ENCODE results near the gene UIMC1.

UIMC1 gene

GRCh38 chr5:176955895-176956294, 50.7 kb downstream of the UIMC1 start:
- TF ChIP-seq ZNF274 (IDR thresholded peaks at IDR 0.05; ENCODE audit: low read depth, low read length): no peak

GRCh38 chr5:176954050-176954449, 52.5 kb downstream of the UIMC1 start:
- H3K4me3 ChIP-seq (ENCODE audit: low read length): no peak overlapping the region
- TF ChIP-seq ZNF274 (IDR thresholded peaks at IDR 0.05; ENCODE audit: low read depth, low read length): no peak

More at GRCh38 chr5:176955895-176956294, 50.7 kb downstream of the UIMC1 start:
- no peak overlapping the region for H3K4me3 ChIP-seq (ENCODE audit: low read length)

- TF ChIP-seq ZNF274 (IDR thresholded peaks at IDR 0.05; ENCODE audit: low read depth, low read length): no peak
- no peak overlapping the region for H3K4me3 ChIP-seq (ENCODE audit: low read length)
Measured at GRCh38 chr5:176952531-176953193, 53.9 kb downstream of the UIMC1 start.

GRCh38 chr5:176948458-176948857, 58.1 kb downstream of the UIMC1 start:
- H3K4me3 ChIP-seq (ENCODE audit: low read length): no peak overlapping the region
- TF ChIP-seq ZNF274 (IDR thresholded peaks at IDR 0.05; ENCODE audit: low read depth, low read length): no peak

- no peak overlapping the region for H3K4me3 ChIP-seq (ENCODE audit: low read length)
- no peak for TF ChIP-seq ZNF274 (IDR thresholded peaks at IDR 0.05; ENCODE audit: low read depth, low read length)
Measured at GRCh38 chr5:176947847-176948246, 58.7 kb downstream of the UIMC1 start.

- H3K4me3 ChIP-seq (ENCODE audit: low read length): no peak overlapping the region
- TF ChIP-seq ZNF274 (IDR thresholded peaks at IDR 0.05; ENCODE audit: low read depth, low read length): no peak
Measured at GRCh38 chr5:176944268-176944667, 62.3 kb downstream of the UIMC1 start.

GRCh38 chr5:176943816-176944215, 62.8 kb downstream of the UIMC1 start:
- TF ChIP-seq ZNF274 (IDR thresholded peaks at IDR 0.05; ENCODE audit: low read depth, low read length): no peak
- H3K4me3 ChIP-seq (ENCODE audit: low read length): no peak overlapping the region

- no peak for TF ChIP-seq ZNF274 (IDR thresholded peaks at IDR 0.05; ENCODE audit: low read depth, low read length)
- H3K4me3 ChIP-seq (ENCODE audit: low read length): no peak overlapping the region
Measured at GRCh38 chr5:176941951-176942350, 64.6 kb downstream of the UIMC1 start.

GRCh38 chr5:176938472-176938871, 68.1 kb downstream of the UIMC1 start:
- H3K4me3 ChIP-seq (ENCODE audit: low read length): no peak overlapping the region
- no peak for TF ChIP-seq ZNF274 (IDR thresholded peaks at IDR 0.05; ENCODE audit: low read depth, low read length)

- no peak overlapping the region for H3K4me3 ChIP-seq (ENCODE audit: low read length)
- TF ChIP-seq ZNF274 (IDR thresholded peaks at IDR 0.05; ENCODE audit: low read depth, low read length): no peak
Measured at GRCh38 chr5:176935017-176935416, 71.6 kb downstream of the UIMC1 start.

GRCh38 chr5:176934309-176934930, 72.2 kb downstream of the UIMC1 start:
- no peak for TF ChIP-seq ZNF274 (IDR thresholded peaks at IDR 0.05; ENCODE audit: low read depth, low read length)
- no peak overlapping the region for H3K4me3 ChIP-seq (ENCODE audit: low read length)

- TF ChIP-seq ZNF274 (IDR thresholded peaks at IDR 0.05; ENCODE audit: low read depth, low read length): no peak
- H3K4me3 ChIP-seq (ENCODE audit: low read length): no peak overlapping the region
Measured at GRCh38 chr5:176929654-176930053, 76.9 kb downstream of the UIMC1 start.

- TF ChIP-seq ZNF274 (IDR thresholded peaks at IDR 0.05; ENCODE audit: low read depth, low read length): no peak
- no peak overlapping the region for H3K4me3 ChIP-seq (ENCODE audit: low read length)
Measured at GRCh38 chr5:176927562-176927961, 79.0 kb downstream of the UIMC1 start.

GRCh38 chr5:176922817-176923216, 83.8 kb downstream of the UIMC1 start:
- no peak overlapping the region for H3K4me3 ChIP-seq (ENCODE audit: low read length)
- TF ChIP-seq ZNF274 (IDR thresholded peaks at IDR 0.05; ENCODE audit: low read depth, low read length): no peak

GRCh38 chr5:176921714-176922113, 84.9 kb downstream of the UIMC1 start:
- no peak overlapping the region for H3K4me3 ChIP-seq (ENCODE audit: low read length)
- no peak for TF ChIP-seq ZNF274 (IDR thresholded peaks at IDR 0.05; ENCODE audit: low read depth, low read length)

All from GM08714 (cell line).